ENCODE data around the gene HLA-G. TPM values are rescaled to one million over a fixed set of nuclear protein-coding genes. Genes with fewer than 3 reads are reported as not detected.

The HLA-G gene
- total RNA-seq, 1 experiment from 2014 or later = not detected

DNA sequence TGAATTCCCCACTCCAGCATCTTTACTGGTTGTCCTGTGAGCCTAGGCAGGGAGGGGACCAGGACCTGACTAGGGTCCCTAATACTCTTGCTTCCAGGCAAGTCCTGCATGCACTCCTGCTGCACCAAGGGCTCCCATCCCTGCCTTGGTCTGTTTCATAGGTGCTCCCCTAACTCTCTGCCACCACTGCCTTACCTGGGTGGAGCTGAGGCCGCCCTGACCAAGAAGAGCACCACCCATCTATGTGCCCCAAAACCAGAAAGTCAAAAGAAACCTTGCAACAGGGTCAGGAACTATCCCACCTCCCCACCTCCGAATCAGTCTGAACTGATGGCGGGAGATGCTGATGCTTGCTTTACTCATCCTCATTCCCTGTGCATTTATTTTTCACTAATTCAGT is 23.6 kb downstream of the HLA-G start (continued):
- no peak for TF ChIP-seq EZH2 (IDR thresholded peaks at IDR 0.05)
- TF ChIP-seq JUND (IDR thresholded peaks at IDR 0.05) = no peak
- TF ChIP-seq POLR2A (IDR thresholded peaks at IDR 0.05; ENCODE audit: borderline replicate concordance, extremely low read depth, insufficient read depth, insufficient read length) = no peak

DNA sequence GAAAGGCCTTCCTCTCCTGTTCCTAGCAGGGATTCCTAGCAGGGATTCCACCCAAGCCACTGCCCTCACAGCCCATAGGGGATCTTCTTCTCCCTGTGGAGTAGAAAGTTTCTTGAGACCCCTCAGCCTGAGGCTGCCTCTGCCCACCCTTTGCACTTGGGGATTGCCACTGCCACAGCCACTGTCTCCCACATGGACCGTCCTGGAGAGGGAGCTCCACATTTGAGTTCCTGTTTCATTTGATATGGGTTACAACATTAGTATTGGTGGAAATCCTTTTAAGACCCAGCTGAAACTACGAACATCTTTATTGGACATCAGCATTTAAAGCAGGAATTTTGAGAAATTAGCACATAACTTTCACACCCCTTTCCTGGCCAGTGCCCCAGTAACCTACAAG is 25.6 kb downstream of the HLA-G start:
- DNase-seq (ENCODE audit: low read depth, low spot score) (no peak), ATAC-seq (no peak)
- Histone ChIP-seq H4K20me1 (ENCODE audit: insufficient read depth) (no peaks in the 10 kb centered on the region), H3K9me2 (ENCODE audit: insufficient read depth) (no peaks in the 10 kb centered on the region), H3K36me3 (ENCODE audit: control insufficient read depth in 1 of 2, insufficient read depth in 2 of 2, low read length in 2 of 2) (no peaks in the 10 kb centered on the region), H3K4me3 (replicated peaks in 1 of 2; ENCODE audit: low read depth in 1 of 2, low read length in 2 of 2) (no peak overlapping the region), H3K9me3 (ENCODE audit: control insufficient read depth in 1 of 2, insufficient read depth in 1 of 2, low read depth in 1 of 2, low read length in 2 of 2) (no peaks in the 10 kb centered on the region), H2AFZ (ENCODE audit: low read depth, low read length, poor library complexity, severe bottlenecking) (no peak overlapping the region), H3K27ac (ENCODE audit: low read depth, low read length) (no peak overlapping the region), H3K79me2 (ENCODE audit: insufficient read depth, low read length) (no peaks in the 10 kb centered on the region), H3K9ac (ENCODE audit: low read length) (no peak overlapping the region), H3K27me3 (ENCODE audit: insufficient read depth, low read length) (no peaks in the 10 kb centered on the region), H3K4me2 (ENCODE audit: low read length) (no peak overlapping the region), H3K4me1 (ENCODE audit: control insufficient read depth in 1 of 2, insufficient read depth in 2 of 2, low read length in 2 of 2) (peaks cover 0 to 3% of the 10 kb centered on the region in 2 experiments; a peak in 2 of 4 replicates)
- ChIA-PET RAD21 (ENCODE audit: low non-redundant PET in 1 of 2, low total read pairs in 2 of 2, uncharacterized antibody in 2 of 2, unreplicated experiment in 2 of 2) (no interaction called here), POLR2A (no interaction called here), CTCF (interaction anchor here (0.9 to 1.0 kb wide), 2 partner anchors 160 to 200 kb away, joined by 3 to 4 read pairs; no protein-coding TSS in a partner anchor)
- no TSS peak for BruUV-seq (replicated peaks)
- TF ChIP-seq RAD21 (IDR thresholded peaks at IDR 0.05; ENCODE audit: low read depth) (peak; percentile 45), FOSL1 (IDR thresholded peaks at IDR 0.05; ENCODE audit: low read depth) (no peak), ELF1 (IDR thresholded peaks at IDR 0.05; ENCODE audit: borderline replicate concordance, low read depth) (no peak), CEBPB (IDR thresholded peaks at IDR 0.05; ENCODE audit: low read depth) (no peak), POLR2AphosphoS5 (IDR thresholded peaks at IDR 0.05; ENCODE audit: low read depth, low read length) (no peak)
- TF ChIP-seq, protein P1, sequence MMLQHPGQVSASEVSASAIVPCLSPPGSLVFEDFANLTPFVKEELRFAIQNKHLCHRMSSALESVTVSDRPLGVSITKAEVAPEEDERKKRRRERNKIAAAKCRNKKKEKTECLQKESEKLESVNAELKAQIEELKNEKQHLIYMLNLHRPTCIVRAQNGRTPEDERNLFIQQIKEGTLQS (IDR thresholded peaks at IDR 0.05) = no peak
- TF ChIP-seq, protein P2, sequence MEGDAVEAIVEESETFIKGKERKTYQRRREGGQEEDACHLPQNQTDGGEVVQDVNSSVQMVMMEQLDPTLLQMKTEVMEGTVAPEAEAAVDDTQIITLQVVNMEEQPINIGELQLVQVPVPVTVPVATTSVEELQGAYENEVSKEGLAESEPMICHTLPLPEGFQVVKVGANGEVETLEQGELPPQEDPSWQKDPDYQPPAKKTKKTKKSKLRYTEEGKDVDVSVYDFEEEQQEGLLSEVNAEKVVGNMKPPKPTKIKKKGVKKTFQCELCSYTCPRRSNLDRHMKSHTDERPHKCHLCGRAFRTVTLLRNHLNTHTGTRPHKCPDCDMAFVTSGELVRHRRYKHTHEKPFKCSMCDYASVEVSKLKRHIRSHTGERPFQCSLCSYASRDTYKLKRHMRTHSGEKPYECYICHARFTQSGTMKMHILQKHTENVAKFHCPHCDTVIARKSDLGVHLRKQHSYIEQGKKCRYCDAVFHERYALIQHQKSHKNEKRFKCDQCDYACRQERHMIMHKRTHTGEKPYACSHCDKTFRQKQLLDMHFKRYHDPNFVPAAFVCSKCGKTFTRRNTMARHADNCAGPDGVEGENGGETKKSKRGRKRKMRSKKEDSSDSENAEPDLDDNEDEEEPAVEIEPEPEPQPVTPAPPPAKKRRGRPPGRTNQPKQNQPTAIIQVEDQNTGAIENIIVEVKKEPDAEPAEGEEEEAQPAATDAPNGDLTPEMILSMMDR (IDR thresholded peaks at IDR 0.05 in 2 of 3, conservative IDR thresholded peaks at IDR 0.05 in 1 of 3; ENCODE audit: borderline replicate concordance in 1 of 3, insufficient read depth in 1 of 3, low read depth in 2 of 3, low read length in 2 of 3) = peak in 1 of 3 experiments; percentile 33; a peak in 1 of 6 replicates
- TF ChIP-seq, protein P3, sequence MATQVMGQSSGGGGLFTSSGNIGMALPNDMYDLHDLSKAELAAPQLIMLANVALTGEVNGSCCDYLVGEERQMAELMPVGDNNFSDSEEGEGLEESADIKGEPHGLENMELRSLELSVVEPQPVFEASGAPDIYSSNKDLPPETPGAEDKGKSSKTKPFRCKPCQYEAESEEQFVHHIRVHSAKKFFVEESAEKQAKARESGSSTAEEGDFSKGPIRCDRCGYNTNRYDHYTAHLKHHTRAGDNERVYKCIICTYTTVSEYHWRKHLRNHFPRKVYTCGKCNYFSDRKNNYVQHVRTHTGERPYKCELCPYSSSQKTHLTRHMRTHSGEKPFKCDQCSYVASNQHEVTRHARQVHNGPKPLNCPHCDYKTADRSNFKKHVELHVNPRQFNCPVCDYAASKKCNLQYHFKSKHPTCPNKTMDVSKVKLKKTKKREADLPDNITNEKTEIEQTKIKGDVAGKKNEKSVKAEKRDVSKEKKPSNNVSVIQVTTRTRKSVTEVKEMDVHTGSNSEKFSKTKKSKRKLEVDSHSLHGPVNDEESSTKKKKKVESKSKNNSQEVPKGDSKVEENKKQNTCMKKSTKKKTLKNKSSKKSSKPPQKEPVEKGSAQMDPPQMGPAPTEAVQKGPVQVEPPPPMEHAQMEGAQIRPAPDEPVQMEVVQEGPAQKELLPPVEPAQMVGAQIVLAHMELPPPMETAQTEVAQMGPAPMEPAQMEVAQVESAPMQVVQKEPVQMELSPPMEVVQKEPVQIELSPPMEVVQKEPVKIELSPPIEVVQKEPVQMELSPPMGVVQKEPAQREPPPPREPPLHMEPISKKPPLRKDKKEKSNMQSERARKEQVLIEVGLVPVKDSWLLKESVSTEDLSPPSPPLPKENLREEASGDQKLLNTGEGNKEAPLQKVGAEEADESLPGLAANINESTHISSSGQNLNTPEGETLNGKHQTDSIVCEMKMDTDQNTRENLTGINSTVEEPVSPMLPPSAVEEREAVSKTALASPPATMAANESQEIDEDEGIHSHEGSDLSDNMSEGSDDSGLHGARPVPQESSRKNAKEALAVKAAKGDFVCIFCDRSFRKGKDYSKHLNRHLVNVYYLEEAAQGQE (IDR thresholded peaks at IDR 0.05; ENCODE audit: low read depth) = no peak
- intact Hi-C loops (cut with micrococcal nuclease) = no loop called here

All from HCT116 (cell line).